GM13976 (cell line): ENCODE data around the gene GABBR1.

Source experiments
- DNase-seq: peaks from one replicate; pipeline ENCODE4 v3.0.0; 2012; ENCODE audit warnings: low spot score
- CTCF ChIP-seq: IDR thresholded peaks from 2 replicates; pipeline ENCODE4 v1.5.1; 2012; ENCODE audit warnings: borderline replicate concordance, mild to moderate bottlenecking; ENCODE audit not compliant: insufficient read depth; ENCODE audit errors: extremely low read depth, missing control alignments, control extremely low read depth
- in situ Hi-C: fragments of 300-500 bp; cut with MboI; formaldehyde crosslinking; loops from one replicate; pipeline ENCODE4 v1.12.0; 2022; ENCODE audit warnings: low sequenced_read_pairs, mixed read lengths, inconsistent platforms; ENCODE audit not compliant: unreplicated experiment

Gene GABBR1

GRCh38 chr6:29576056-29576455 lies 56.9 kb downstream of the GABBR1 start:
- no peak for DNase-seq
- in situ Hi-C loops, result no loop called here
- no peak for TF ChIP-seq CTCF

- in situ Hi-C loops, result no loop called here
- DNase-seq, result no peak
- no peak for TF ChIP-seq CTCF
Measured at GRCh38 chr6:29567991-29568390, 65.0 kb downstream of the GABBR1 start.

GRCh38 chr6:29567541-29567940 lies 65.4 kb downstream of the GABBR1 start:
- no peak for TF ChIP-seq CTCF
- in situ Hi-C loops, result no loop called here
- DNase-seq, result no peak

GRCh38 chr6:29566856-29567255 lies 66.1 kb downstream of the GABBR1 start:
- no peak for TF ChIP-seq CTCF
- no peak for DNase-seq
- in situ Hi-C loops, result no loop called here

- peak; percentile 49 for DNase-seq
- in situ Hi-C loops, result no loop called here
- no peak for TF ChIP-seq CTCF
Measured at GRCh38 chr6:29564875-29565274, 68.1 kb downstream of the GABBR1 start.

- in situ Hi-C loops, result no loop called here
- DNase-seq, result no peak
- TF ChIP-seq CTCF, result no peak
Measured at GRCh38 chr6:29563435-29563965, 69.5 kb downstream of the GABBR1 start.
